SU-DHL-6 (cell line): ENCODE measurements around the gene LRRK1.

ENCODE experiments used
- H2AFZ ChIP-seq: fragments of 200-600 bp; sonication (generic); 2 replicates; pipeline ENCODE4 v1.6.1; 2014; ENCODE audit warnings: low read depth, mild to moderate bottlenecking, moderate library complexity, mixed read lengths, antibody characterized with exemption, low read length; ENCODE audit not compliant: severe bottlenecking
- H3F3A ChIP-seq: fragments of 200-600 bp; shearing (Covaris generic); 2 replicates; pipeline ENCODE4 v1.6.0; 2016; ENCODE audit warnings: antibody characterized with exemption, mild to moderate bottlenecking; ENCODE audit not compliant: insufficient read depth
- H3K27ac ChIP-seq: fragments of 200-600 bp; sonication (generic); 2 replicates; pipeline ENCODE4 v1.5.1; 2016; ENCODE audit warnings: low read depth, mild to moderate bottlenecking, low read length, moderate library complexity, mixed read lengths
- H3K27me3 ChIP-seq: fragments of 200-600 bp; sonication (generic), shearing (Covaris generic); 2 replicates; pipeline ENCODE4 v1.6.0; 2014; ENCODE audit warnings: mild to moderate bottlenecking, low read length
- H3K36me3 ChIP-seq: fragments of 200-600 bp; sonication (generic); 2 replicates; pipeline ENCODE4 v1.6.1; 2014; ENCODE audit warnings: mild to moderate bottlenecking, low read length, mixed read lengths
- H3K4me2 ChIP-seq: fragments of 300-600, 200-600 bp; shearing (Covaris generic), sonication (generic); 2 replicates; pipeline ENCODE4 v1.6.0; 2014; ENCODE audit warnings: low read length, low read depth, mild to moderate bottlenecking; ENCODE audit not compliant: poor library complexity, severe bottlenecking
- H3K4me3 ChIP-seq: fragments of 200-600 bp; sonication (generic); 2 replicates; pipeline ENCODE4 v1.5.1; 2014; ENCODE audit warnings: antibody characterized with exemption, low read length, mild to moderate bottlenecking, mixed read lengths; ENCODE audit not compliant: insufficient read depth, poor library complexity, severe bottlenecking
- H3K79me2 ChIP-seq: fragments of 200-600 bp; sonication (generic); 2 replicates; pipeline ENCODE4 v1.6.1; 2014; ENCODE audit warnings: mild to moderate bottlenecking, low read length, moderate library complexity; ENCODE audit not compliant: insufficient read depth
- H3K9ac ChIP-seq: fragments of 200-600 bp; sonication (generic); 2 replicates; pipeline ENCODE4 v1.7.0; 2014; ENCODE audit warnings: mild to moderate bottlenecking, low read length
- H3K9me2 ChIP-seq: fragments of 200-600 bp; sonication (generic); replicated peaks from 2 replicates; pipeline ENCODE4 v1.6.1; 2014; ENCODE audit warnings: low read length; ENCODE audit not compliant: insufficient read depth
- H3K9me3 ChIP-seq: fragments of 200-600 bp; sonication (generic); 2 replicates; pipeline ENCODE4 v1.6.1; 2014; ENCODE audit warnings: low read length, mixed read lengths; ENCODE audit not compliant: insufficient read depth
- H4K20me1 ChIP-seq: fragments of 200-600 bp; sonication (generic); 2 replicates; pipeline ENCODE4 v1.6.1; 2014; ENCODE audit warnings: low read depth, mild to moderate bottlenecking, antibody characterized with exemption, low read length, moderate library complexity, mixed read lengths
- CTCF ChIP-seq: fragments of 200-600 bp; sonication (generic); IDR thresholded peaks from one replicate; pipeline ENCODE4 v1.5.1; 2017; ENCODE audit warnings: antibody characterized with exemption, mild to moderate bottlenecking, low read length, moderate library complexity; ENCODE audit not compliant: insufficient read depth, poor library complexity, severe bottlenecking
- EZH2phosphoT487 ChIP-seq: fragments of 200-600 bp; sonication (generic), shearing (Covaris generic); conservative IDR thresholded peaks from 2 replicates; pipeline ENCODE4 v1.6.1; 2018; ENCODE audit warnings: mild to moderate bottlenecking, antibody characterized with exemption, low read length, moderate library complexity, mixed read lengths

Gene LRRK1

GRCh38 chr15:101097111-101097510 lies 178.0 kb downstream of the LRRK1 start:
- H3K9me2 ChIP-seq: no peaks in the 10 kb centered on the region
- no peak overlapping the region for H2AFZ ChIP-seq
- no peaks in the 10 kb centered on the region for H3F3A ChIP-seq
- no peak overlapping the region for H3K27ac ChIP-seq
- H3K79me2 ChIP-seq: no peaks in the 10 kb centered on the region
- H3K9me3 ChIP-seq: no peaks in the 10 kb centered on the region
- H4K20me1 ChIP-seq: no peaks in the 10 kb centered on the region
- no peak overlapping the region for H3K4me3 ChIP-seq
- TF ChIP-seq EZH2phosphoT487: no peak
- no peak for TF ChIP-seq CTCF
- H3K4me2 ChIP-seq: no peak overlapping the region
- H3K27me3 ChIP-seq: no peaks in the 10 kb centered on the region
- no peaks in the 10 kb centered on the region for H3K36me3 ChIP-seq
- no peak overlapping the region for H3K9ac ChIP-seq

- Histone ChIP-seq H3K27me3 (no peaks in the 10 kb centered on the region), H4K20me1 (no peaks in the 10 kb centered on the region), H3K36me3 (no peaks in the 10 kb centered on the region), H3K4me2 (no peak overlapping the region), H3K4me3 (no peak overlapping the region), H3K79me2 (no peaks in the 10 kb centered on the region), H3K9ac (no peak overlapping the region), H3K9me3 (no peaks in the 10 kb centered on the region), H3F3A (no peaks in the 10 kb centered on the region), H2AFZ (no peak overlapping the region), H3K27ac (no peak overlapping the region), H3K9me2 (no peaks in the 10 kb centered on the region)
- TF ChIP-seq EZH2phosphoT487: no peak
- TF ChIP-seq CTCF: no peak
These were observed 180.0 kb downstream of the LRRK1 start for GRCh38 chr15:101099183-101099582.

GRCh38 chr15:101100118-101100517 lies 181.0 kb downstream of the LRRK1 start:
- H3K9me3 ChIP-seq: no peaks in the 10 kb centered on the region
- no peaks in the 10 kb centered on the region for H3K27me3 ChIP-seq
- H4K20me1 ChIP-seq: no peaks in the 10 kb centered on the region
- TF ChIP-seq CTCF (no peak), EZH2phosphoT487 (no peak)
- no peak overlapping the region for H3K4me3 ChIP-seq
- H3F3A ChIP-seq: no peaks in the 10 kb centered on the region
- H3K9ac ChIP-seq: no peak overlapping the region
- no peaks in the 10 kb centered on the region for H3K9me2 ChIP-seq
- H3K4me2 ChIP-seq: no peak overlapping the region
- H3K36me3 ChIP-seq: no peaks in the 10 kb centered on the region
- H3K27ac ChIP-seq: no peak overlapping the region
- no peaks in the 10 kb centered on the region for H3K79me2 ChIP-seq
- H2AFZ ChIP-seq: no peak overlapping the region
